Esophagus muscularis mucosa (tissue), 4 donors: ENCODE results near the gene ANHX. TPM values are rescaled to one million over a fixed set of nuclear protein-coding genes. Genes with fewer than 3 reads are reported as not detected.
A peak's percentile ranks its signal among the peaks of the same experiment; 100 is the strongest.

ENCODE experiments used
- DNase-seq: peaks from one replicate; pipeline ENCODE4 v3.0.0-alpha.2; 2017; ENCODE audit errors: extremely low spot score
- H3K27ac ChIP-seq, 4 donors: fragments of 200-600 bp; sonication (generic); replicated peaks in 1 of 4; 1 replicate in 3 of 4; 2 replicates in 1 of 4; pipeline ENCODE4 v1.5.1; 2016 to 2019; ENCODE audit warnings: mild to moderate bottlenecking in 1 of 4
- H3K27me3 ChIP-seq, 4 donors: fragments of 200-600 bp; sonication (generic); one replicate each; pipeline versions ENCODE4 v1.5.1 to v1.6.0; 2016 to 2019
- H3K36me3 ChIP-seq, 4 donors: fragments of 200-600 bp; sonication (generic); one replicate each; pipeline ENCODE4 v1.5.1; 2016 to 2019
- H3K4me1 ChIP-seq, 4 donors: fragments of 200-600 bp; sonication (generic); one replicate each; pipeline ENCODE4 v1.5.1; 2016 to 2019
- H3K4me3 ChIP-seq, 4 donors: fragments of 200-600 bp; sonication (generic); 1 replicate in 2 of 4; 2 replicates in 2 of 4; pipeline ENCODE4 v1.5.1; 2016 to 2019; ENCODE audit warnings: mild to moderate bottlenecking in 4 of 4, moderate library complexity in 1 of 4
- H3K9me3 ChIP-seq, 4 donors: fragments of 200-600 bp; sonication (generic); 1 replicate in 3 of 4; 2 replicates in 1 of 4; pipeline ENCODE4 v1.5.1; 2016 to 2019
- EP300 ChIP-seq: sonication (generic); formaldehyde crosslinking; IDR thresholded peaks from one replicate; pipeline ENCODE4 v1.6.1; 2017; ENCODE audit warnings: antibody characterized with exemption
- POLR2A ChIP-seq: fragments of 450-650 bp; IDR thresholded peaks from one replicate; pipeline ENCODE4 v1.6.1; 2017; ENCODE audit warnings: antibody characterized with exemption, moderate library complexity, mild to moderate bottlenecking, low read depth
- POLR2AphosphoS5 ChIP-seq, 2 donors: sonication (generic); formaldehyde crosslinking; IDR thresholded peaks; one replicate each; pipeline ENCODE4 v1.6.1; 2017; ENCODE audit warnings: antibody characterized with exemption in 2 of 2
- WGBS: methylation state at CpG from one replicate; pipeline ENCODE4 v1.1.5; 2018; 5-methylcytosine and 5-hydroxymethylcytosine counted together
- intact Hi-C: fragments of 100-400 bp; cut with DNase I; formaldehyde crosslinking; loops from one replicate; pipeline ENCODE4 v1.15.1; 2023
- total RNA-seq, 4 donors: library from RNA; depleted of rRNA; stranded (reverse); fragments of >200 nt; gene quantifications; one replicate each; pipeline versions ENCODE4 v1.1.0 to v1.2.1, GENCODE V29; 2016
- TF ChIP-seq, protein P1 (sequence below), 3 experiments: fragments of 200-600 bp in 2 of 3; fragments of 450-650 bp in 1 of 3; sonication (generic) in 2 of 3; IDR thresholded peaks; one replicate each; pipeline ENCODE4 v1.5.1; 2017 to 2019; ENCODE audit warnings: antibody characterized with exemption in 3 of 3, mild to moderate bottlenecking in 2 of 3, moderate library complexity in 1 of 3

The ANHX gene
- total RNA-seq, 4 donors from 2014 or later, result not detected

DNA sequence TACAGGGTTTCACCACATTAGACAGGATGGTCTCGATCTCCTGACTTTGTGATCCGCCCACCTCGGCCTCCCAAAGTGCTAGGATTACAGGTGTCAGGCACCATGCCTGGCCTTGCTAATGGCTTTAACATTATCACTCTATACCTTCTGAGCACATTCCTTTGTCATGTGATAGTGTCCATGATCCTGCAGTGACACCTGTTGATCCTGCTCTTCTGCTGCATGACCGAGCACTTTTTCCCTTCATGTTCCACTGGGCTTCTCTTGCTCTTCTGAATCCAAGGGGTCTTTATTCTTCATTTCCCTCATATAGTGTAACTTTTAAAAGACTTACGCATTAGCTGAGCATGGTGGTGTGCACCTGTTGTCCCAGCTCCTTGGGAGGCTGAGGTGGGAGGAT lies 42.8 kb downstream of the ANHX start:
- Histone ChIP-seq H3K27me3 (no peaks in the 10 kb centered on the region), H3K4me3 (peak overlapping the region in 1 of 4 donors; percentile 1), H3K36me3 (peaks cover 90 to 92% (median 92%) of the 10 kb centered on the region in 4 donors), H3K9me3 (peaks cover 12 to 92% (median 89%) of the 10 kb centered on the region in 4 donors), H3K4me1 (no peaks in the 10 kb centered on the region), H3K27ac (no peak overlapping the region)
- intact Hi-C loops, result no loop called here
- no peak for DNase-seq
- TF ChIP-seq POLR2AphosphoS5 (IDR thresholded peaks at IDR 0.05) (no peak), POLR2A (no peak), EP300 (no peak)
- TF ChIP-seq, protein P1, sequence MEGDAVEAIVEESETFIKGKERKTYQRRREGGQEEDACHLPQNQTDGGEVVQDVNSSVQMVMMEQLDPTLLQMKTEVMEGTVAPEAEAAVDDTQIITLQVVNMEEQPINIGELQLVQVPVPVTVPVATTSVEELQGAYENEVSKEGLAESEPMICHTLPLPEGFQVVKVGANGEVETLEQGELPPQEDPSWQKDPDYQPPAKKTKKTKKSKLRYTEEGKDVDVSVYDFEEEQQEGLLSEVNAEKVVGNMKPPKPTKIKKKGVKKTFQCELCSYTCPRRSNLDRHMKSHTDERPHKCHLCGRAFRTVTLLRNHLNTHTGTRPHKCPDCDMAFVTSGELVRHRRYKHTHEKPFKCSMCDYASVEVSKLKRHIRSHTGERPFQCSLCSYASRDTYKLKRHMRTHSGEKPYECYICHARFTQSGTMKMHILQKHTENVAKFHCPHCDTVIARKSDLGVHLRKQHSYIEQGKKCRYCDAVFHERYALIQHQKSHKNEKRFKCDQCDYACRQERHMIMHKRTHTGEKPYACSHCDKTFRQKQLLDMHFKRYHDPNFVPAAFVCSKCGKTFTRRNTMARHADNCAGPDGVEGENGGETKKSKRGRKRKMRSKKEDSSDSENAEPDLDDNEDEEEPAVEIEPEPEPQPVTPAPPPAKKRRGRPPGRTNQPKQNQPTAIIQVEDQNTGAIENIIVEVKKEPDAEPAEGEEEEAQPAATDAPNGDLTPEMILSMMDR (IDR thresholded peaks at IDR 0.05), result no peak
- WGBS, result 97% methylated on average over 5 of the region's 5 CpGs

DNA sequence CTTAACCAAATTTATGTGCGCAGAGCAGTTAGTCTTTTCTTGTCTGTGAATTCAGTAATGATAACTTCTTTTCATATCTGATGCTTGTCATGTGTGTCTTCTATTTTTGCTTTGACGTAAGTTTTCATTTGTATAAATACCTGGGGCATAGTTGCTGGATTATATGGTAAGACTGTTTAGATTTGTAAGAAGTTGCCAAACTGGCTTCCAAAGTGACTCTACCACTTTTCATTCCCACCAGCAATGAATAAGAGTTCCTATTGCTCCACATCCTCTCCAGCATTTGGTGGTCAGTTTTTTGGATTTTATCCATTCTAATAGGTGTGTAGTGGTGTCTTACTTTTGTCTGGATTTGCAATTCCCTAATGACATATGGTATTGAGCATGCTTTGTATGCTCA lies 45.5 kb downstream of the ANHX start:
- H3K27ac ChIP-seq, result no peak overlapping the region
- 100% methylated on average over 2 of the region's 2 CpGs for WGBS
- intact Hi-C loops, result no loop called here
- H3K9me3 ChIP-seq, result peaks cover 12 to 100% (median 95%) of the 10 kb centered on the region in 4 donors
- TF ChIP-seq POLR2AphosphoS5 (IDR thresholded peaks at IDR 0.05) (no peak), POLR2A (no peak), EP300 (no peak)
- TF ChIP-seq, protein P1 (IDR thresholded peaks at IDR 0.05), result no peak
- no peak for DNase-seq
- no peaks in the 10 kb centered on the region for H3K4me1 ChIP-seq
- H3K27me3 ChIP-seq, result no peaks in the 10 kb centered on the region
- no peak overlapping the region for H3K4me3 ChIP-seq
- H3K36me3 ChIP-seq, result peaks cover 94 to 100% (median 99%) of the 10 kb centered on the region in 4 donors

DNA sequence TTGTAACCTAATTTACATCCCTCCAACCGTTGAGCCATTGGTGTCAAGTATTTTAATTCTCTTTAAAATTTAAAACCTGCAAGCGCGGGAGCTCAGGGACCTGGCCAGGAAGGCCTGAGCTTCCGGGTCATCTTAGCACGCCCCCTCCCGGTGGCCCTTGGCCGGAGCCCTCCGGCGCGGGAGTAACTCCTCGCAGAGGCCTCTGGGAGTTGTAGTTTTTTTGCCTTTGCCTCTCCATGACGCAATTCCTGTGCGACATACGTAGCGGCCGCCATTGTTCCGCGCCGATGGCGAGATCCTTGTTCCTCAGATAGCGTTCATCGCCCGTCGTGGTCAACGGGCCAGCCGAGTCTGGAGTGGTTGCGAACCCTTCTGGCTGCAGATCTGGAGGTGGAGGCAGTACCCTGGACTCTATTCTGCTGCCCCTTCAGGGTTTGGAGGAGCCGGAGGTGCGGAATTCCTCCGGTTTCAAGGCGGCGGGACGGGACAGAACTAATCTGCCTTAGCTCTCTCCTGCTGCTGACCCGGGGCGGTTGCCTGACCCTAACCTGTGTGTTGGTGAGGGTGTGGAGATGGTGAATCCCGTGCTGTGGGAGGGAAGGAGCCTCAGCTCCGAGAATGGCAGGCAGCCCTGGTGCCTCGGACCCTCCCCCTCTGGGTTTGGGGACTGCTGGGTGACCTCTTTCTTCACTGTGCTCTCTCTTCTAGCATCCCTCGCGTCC lies 54.3 kb downstream of the ANHX start, which contains the start of gene ZNF268:
TSS of gene ZNF268 (plus strand) at position 258 of the 722 bp plus-strand sequence. CDS start 503 bp downstream, outside the sequence.
- WGBS, result 4% methylated on average over 39 of the region's 40 CpGs
- Histone ChIP-seq H3K9me3 (peaks cover 0 to 58% (median 23%) of the 10 kb centered on the region in 4 donors), H3K36me3 (peaks cover 18 to 38% (median 35%) of the 10 kb centered on the region in 4 donors), H3K27ac (peak within 1 kb of the TSS; percentile 75 to 83 (median 81)), H3K4me1 (peaks cover 11 to 14% (median 14%) of the 10 kb centered on the region in 4 donors), H3K4me3 (peak within 1 kb of the TSS; percentile 87 to 96 (median 92)), H3K27me3 (no peaks in the 10 kb centered on the region)
- TF ChIP-seq, protein P1 (IDR thresholded peaks at IDR 0.05), result peak; percentile 81 to 88 (median 87)
- no peak for TF ChIP-seq EP300
- peak; percentile 86 to 96 for TF ChIP-seq POLR2AphosphoS5 (IDR thresholded peaks at IDR 0.05)
- TF ChIP-seq POLR2A, result no peak
- peak; percentile 97 for DNase-seq
- intact Hi-C loops, result no loop called here

DNA sequence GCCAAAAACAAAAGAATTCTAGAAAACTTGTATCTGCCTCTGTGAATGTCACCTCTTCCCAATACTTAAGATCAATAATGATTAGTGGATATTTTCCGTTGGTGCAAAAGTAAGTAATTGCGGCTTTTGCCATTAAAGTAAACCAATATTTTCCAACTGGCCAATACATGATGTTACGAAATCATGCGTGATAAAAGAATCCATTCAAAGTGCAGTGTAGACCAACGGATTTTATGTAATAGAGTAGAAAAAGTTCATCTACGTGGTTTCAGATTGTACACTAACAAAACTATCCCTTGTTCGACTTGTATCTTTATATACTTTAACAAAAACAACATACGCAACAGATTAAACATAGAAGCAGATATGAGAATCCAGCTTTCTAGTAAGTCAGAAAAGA lies 55.0 kb downstream of the ANHX start:
- Histone ChIP-seq H3K4me3 (peak overlapping the region in 3 of 4 donors; percentile 87 to 96 (median 92)), H3K27ac (peak overlapping the region in 1 of 4 donors; percentile 83), H3K27me3 (no peaks in the 10 kb centered on the region), H3K9me3 (peaks cover 0 to 53% (median 18%) of the 10 kb centered on the region in 4 donors), H3K4me1 (peaks cover 11 to 14% (median 14%) of the 10 kb centered on the region in 4 donors), H3K36me3 (peaks cover 11 to 30% (median 28%) of the 10 kb centered on the region in 4 donors)
- TF ChIP-seq, protein P1 (IDR thresholded peaks at IDR 0.05), result no peak
- no peak for DNase-seq
- intact Hi-C loops, result no loop called here
- WGBS, result 94% methylated on average over 8 of the region's 8 CpGs
